GM23338 (cell line): ENCODE data around the gene ADD3. TPM values are rescaled to one million over a fixed set of nuclear protein-coding genes. Genes with fewer than 3 reads are reported as not detected.

Experiments
- ATAC-seq: fragments of 200-7000 bp; cut with Tn5 transposase; 3 replicates; pipeline ENCODE4 v1.9.1; 2020
- DNase-seq: peaks from one replicate; pipeline ENCODE4 v3.0.0-alpha.2; 2015; ENCODE audit warnings: low spot score
- H2AFZ ChIP-seq: fragments of 200-600 bp; sonication (generic); 2 replicates; pipeline ENCODE4 v1.8.0; 2016; ENCODE audit warnings: antibody characterized with exemption, mild to moderate bottlenecking, moderate library complexity
- H3F3A ChIP-seq: fragments of 200-600 bp; sonication (generic); replicated peaks from 2 replicates; pipeline ENCODE4 v1.8.0; 2017; ENCODE audit warnings: antibody characterized with exemption, mixed run types, low read depth
- H3K27ac ChIP-seq: fragments of 200-600 bp; sonication (generic); 2 replicates; pipeline ENCODE4 v1.6.1; 2016; ENCODE audit warnings: low read depth
- H3K27me3 ChIP-seq: fragments of 200-600 bp; sonication (generic); 2 replicates; pipeline ENCODE4 v1.8.0; 2016; ENCODE audit warnings: mild to moderate bottlenecking, mixed run types, moderate library complexity; ENCODE audit not compliant: insufficient read depth
- H3K36me3 ChIP-seq: fragments of 200-600 bp; sonication (generic); 2 replicates; pipeline ENCODE4 v1.8.0; 2016; ENCODE audit warnings: mild to moderate bottlenecking; ENCODE audit not compliant: insufficient read depth
- H3K4me1 ChIP-seq: fragments of 200-600 bp; sonication (generic); 2 replicates; pipeline ENCODE4 v1.8.0; 2016; ENCODE audit warnings: mild to moderate bottlenecking, moderate library complexity; ENCODE audit not compliant: insufficient read depth
- H3K4me2 ChIP-seq: fragments of 200-600 bp; sonication (generic); 2 replicates; pipeline ENCODE4 v1.7.1; 2017; ENCODE audit warnings: mixed run types
- H3K4me3 ChIP-seq: fragments of 200-600 bp; sonication (generic); 2 replicates; pipeline ENCODE4 v1.6.1; 2016; ENCODE audit warnings: mixed run types
- H3K79me2 ChIP-seq: fragments of 200-600 bp; sonication (generic); replicated peaks from 2 replicates; pipeline ENCODE4 v1.8.0; 2017; ENCODE audit warnings: mild to moderate bottlenecking; ENCODE audit not compliant: insufficient read depth
- H3K9me2 ChIP-seq: fragments of 200-600 bp; sonication (generic); 2 replicates; pipeline ENCODE4 v1.8.0; 2017; ENCODE audit not compliant: insufficient read depth
- H4K20me1 ChIP-seq: fragments of 200-600 bp; sonication (generic); replicated peaks from 2 replicates; pipeline ENCODE4 v1.8.0; 2017; ENCODE audit warnings: mild to moderate bottlenecking; ENCODE audit not compliant: insufficient read depth
- H3K27ac Mint-ChIP-seq: 2 replicates; pipeline ENCODE4 v1.8.0; 2020; ENCODE audit warnings: inconsistent platforms, mild to moderate bottlenecking, moderate library complexity, mixed read lengths
- H3K27me3 Mint-ChIP-seq: 3 replicates; pipeline ENCODE4 v1.8.0; 2022; ENCODE audit warnings: low read depth, mild to moderate bottlenecking, moderate library complexity, mixed read lengths, inconsistent platforms; ENCODE audit not compliant: insufficient read depth, poor library complexity
- H3K36me3 Mint-ChIP-seq: 3 replicates; pipeline ENCODE4 v1.8.0; 2021; ENCODE audit warnings: low read depth, mild to moderate bottlenecking, inconsistent platforms, moderate library complexity, mixed read lengths
- H3K4me1 Mint-ChIP-seq: 3 replicates; pipeline ENCODE4 v1.8.0; 2020; ENCODE audit warnings: mild to moderate bottlenecking, inconsistent platforms, mixed read lengths
- H3K4me3 Mint-ChIP-seq: 3 replicates; pipeline ENCODE4 v1.8.0; 2021; ENCODE audit warnings: moderate library complexity, mild to moderate bottlenecking, inconsistent platforms, mixed read lengths
- H3K9me3 Mint-ChIP-seq: 3 replicates; pipeline ENCODE4 v1.8.0; 2020; ENCODE audit warnings: moderate library complexity, mild to moderate bottlenecking, inconsistent platforms, mixed read lengths
- CREB1 ChIP-seq: fragments of 250-450 bp; sonication (Bioruptor Pico); IDR thresholded peaks from 2 replicates; pipeline ENCODE4 v1.5.0; 2020; ENCODE audit warnings: low read depth, mild to moderate bottlenecking, moderate library complexity
- CTCF ChIP-seq, 2 experiments: fragments of 200-600 bp in 1 of 2; sonication (generic) in 1 of 2; conservative IDR thresholded peaks; 2 replicates each; pipeline versions ENCODE4 v1.5.1 to v1.6.1; 2016 to 2017; ENCODE audit warnings: antibody characterized with exemption in 2 of 2, low read depth in 2 of 2, mild to moderate bottlenecking in 2 of 2, moderate library complexity in 1 of 2
- ETS1 ChIP-seq: IDR thresholded peaks from 2 replicates; pipeline ENCODE4 v1.6.1; 2016; ENCODE audit warnings: antibody characterized with exemption
- EZH2 ChIP-seq: fragments of 200-600 bp; sonication (generic); IDR thresholded peaks from one replicate; pipeline ENCODE4 v1.8.0; 2017; ENCODE audit warnings: antibody characterized with exemption, mild to moderate bottlenecking, low read depth; ENCODE audit not compliant: unreplicated experiment
- EZH2phosphoT487 ChIP-seq: fragments of 200-600 bp; sonication (generic); IDR thresholded peaks from one replicate; pipeline ENCODE4 v1.8.1; 2018; ENCODE audit warnings: antibody characterized with exemption; ENCODE audit not compliant: unreplicated experiment
- JUNB ChIP-seq: IDR thresholded peaks from one replicate; pipeline ENCODE4 v1.6.1; 2016; ENCODE audit warnings: antibody characterized with exemption; ENCODE audit not compliant: unreplicated experiment
- POLR2AphosphoS5 ChIP-seq: IDR thresholded peaks from 2 replicates; pipeline ENCODE4 v1.6.1; 2016; ENCODE audit warnings: antibody characterized with exemption, low read depth
- REST ChIP-seq: IDR thresholded peaks from one replicate; pipeline ENCODE4 v1.6.1; 2018; ENCODE audit warnings: antibody characterized with exemption; ENCODE audit not compliant: unreplicated experiment
- ZNF114 ChIP-seq: fragments of 250-450 bp; sonication (Bioruptor Pico); IDR thresholded peaks from 2 replicates; pipeline ENCODE4 v1.5.0; 2020; ENCODE audit warnings: mild to moderate bottlenecking, moderate library complexity
- polyA plus RNA-seq: library from polyadenylated mRNA; unstranded; fragments of >200 nt; fragmentation: Nextera tagmentation; extraction: Ambion mirVana; gene quantifications from 2 replicates; pipeline ENCODE4 v1.2.1, GENCODE V29; 2016
- total RNA-seq: library from RNA; depleted of rRNA; stranded (reverse); fragments of >200 nt; shearing (Covaris generic); gene quantifications from 2 replicates; pipeline ENCODE4 v1.2.3, GENCODE V29; 2014

The ADD3 gene
- total and polyA plus RNA-seq, 2 experiments from 2014 or later, result 68.5 to 767 TPM

- peaks cover 81% of the 10 kb centered on the region for H3K79me2 ChIP-seq
These were observed 45.1 kb downstream of the ADD3 start for GRCh38 chr10:110052916-110053315.

More at GRCh38 chr10:110052916-110053315, 45.1 kb downstream of the ADD3 start:
- Histone ChIP-seq H3F3A (no peaks in the 10 kb centered on the region), H4K20me1 (peaks cover 13% of the 10 kb centered on the region; the same call in 1 of the 2 replicates), H3K27ac (no peak overlapping the region), H2AFZ (no peak overlapping the region), H3K4me1 (peaks cover 6% of the 10 kb centered on the region; the same call in 1 of the 2 replicates), H3K36me3 (0 out of 2 replicates have a peak, but pooled peaks cover 3% of the 10 kb centered on the region), H3K4me3 (no peak overlapping the region), H3K9me2 (no peaks in the 10 kb centered on the region), H3K4me2 (no peak overlapping the region), H3K27me3 (no peaks in the 10 kb centered on the region)
- Mint-ChIP-seq H3K27me3 (peaks cover 2% of the 10 kb centered on the region), H3K36me3 (peaks cover 27% of the 10 kb centered on the region), H3K4me3 (no peak overlapping the region), H3K4me1 (peaks cover 6% of the 10 kb centered on the region), H3K9me3 (peaks cover 19% of the 10 kb centered on the region), H3K27ac (no peak overlapping the region)
- no peak for ATAC-seq
- no peak for TF ChIP-seq REST
- TF ChIP-seq EZH2, result no peak
- no peak for TF ChIP-seq POLR2AphosphoS5
- no peak for TF ChIP-seq JUNB
- no peak for TF ChIP-seq CREB1 (CRISPR knock-in tag)
- no peak for TF ChIP-seq ZNF114 (CRISPR knock-in tag)
- TF ChIP-seq EZH2phosphoT487, result no peak
- no peak for TF ChIP-seq CTCF (conservative IDR thresholded peaks at IDR 0.05; ENCODE audit: low read depth in 2 of 2)
- no peak for TF ChIP-seq ETS1
- DNase-seq, result no peak
